HCT116 (cell line): Measurements from ENCODE around the gene LRBA. TPM values are rescaled to one million over a fixed set of nuclear protein-coding genes. Genes with fewer than 3 reads are reported as not detected.

Source experiments
- ATAC-seq: fragments of 200-7000 bp; cut with Tn5 transposase; 2 replicates; pipeline ENCODE4 v1.9.1; 2020; ENCODE audit warnings: mild to moderate bottlenecking, moderate library complexity
- BruUV-seq: library from RNA; stranded (reverse); fragments of 400-500 nt; replicated peaks from 2 replicates; lab custom pipeline; 2021; lab: Mats Ljungman, UMichigan
- CTCF ChIA-PET: fragments of 300-600 bp; sonication (Branson Sonifier 250); formaldehyde crosslinking; loops from one replicate; lab custom pipeline; 2021; ENCODE audit warnings: antibody characterized with exemption; lab: Charles Lee
- POLR2A ChIA-PET: fragments of 300-600, 350-600 bp; sonication (Branson Sonifier 250); formaldehyde crosslinking; loops from one replicate; lab custom pipeline; 2021; ENCODE audit warnings: antibody characterized with exemption; lab: Charles Lee
- RAD21 ChIA-PET, 2 experiments: fragments of 300-600 bp; sonication (Branson Sonifier 250); formaldehyde crosslinking; loops; one replicate each; lab custom pipeline; 2023; ENCODE audit warnings: low total read pairs in 2 of 2; ENCODE audit not compliant: uncharacterized antibody in 2 of 2, unreplicated experiment in 2 of 2, low non-redundant PET in 1 of 2; lab: Charles Lee
- DNase-seq: peaks from one replicate; pipeline ENCODE4 v3.0.0-alpha.2; 2010; ENCODE audit warnings: low read depth, low spot score
- H2AFZ ChIP-seq: fragments of 200-600 bp; shearing (Covaris generic), sonication (generic); 2 replicates; pipeline ENCODE4 v1.6.1; 2017; ENCODE audit warnings: low read depth, mixed run types, mixed read lengths, antibody characterized with exemption, low read length; ENCODE audit not compliant: poor library complexity, severe bottlenecking
- H3K27ac ChIP-seq: 2 replicates; pipeline ENCODE4 v1.5.1; 2012; ENCODE audit warnings: low read depth, low read length
- H3K27me3 ChIP-seq: fragments of 200-600 bp; sonication (generic); 2 replicates; pipeline ENCODE4 v1.6.1; 2016; ENCODE audit warnings: mixed run types, low read length, mixed read lengths; ENCODE audit not compliant: insufficient read depth
- H3K36me3 ChIP-seq, 2 experiments: fragments of 200-500 bp in 1 of 2; fragments of 200-600 bp in 1 of 2; sonication (Bioruptor generic) in 1 of 2; sonication (generic) in 1 of 2; 2 replicates each; pipeline versions ENCODE4 v1.5.1 to v1.6.1; 2014 to 2016; ENCODE audit warnings: low read length in 2 of 2, inconsistent platforms in 1 of 2, mixed read lengths in 1 of 2, mixed run types in 1 of 2; ENCODE audit not compliant: insufficient read depth in 2 of 2, control insufficient read depth in 1 of 2
- H3K4me1 ChIP-seq, 2 experiments: fragments of 200-600 bp in 1 of 2; sonication (generic) in 1 of 2; 2 replicates each; pipeline versions ENCODE4 v1.5.1 to v1.6.1; 2012 to 2017; ENCODE audit warnings: low read length in 2 of 2, inconsistent platforms in 1 of 2, mild to moderate bottlenecking in 1 of 2, mixed read lengths in 1 of 2, mixed run types in 1 of 2, moderate library complexity in 1 of 2; ENCODE audit not compliant: insufficient read depth in 2 of 2, control insufficient read depth in 1 of 2
- H3K4me2 ChIP-seq: fragments of 200-600 bp; sonication (generic); 2 replicates; pipeline ENCODE4 v1.6.1; 2017; ENCODE audit warnings: mixed run types, low read length, mixed read lengths
- H3K4me3 ChIP-seq, 2 experiments: fragments of 200-600 bp in 1 of 2; sonication (generic) in 1 of 2; replicated peaks in 1 of 2; 2 replicates each; pipeline ENCODE4 v1.5.1; 2011 to 2016; ENCODE audit warnings: low read length in 2 of 2, control low read depth in 1 of 2, low read depth in 1 of 2, mild to moderate bottlenecking in 1 of 2, mixed read lengths in 1 of 2, mixed run types in 1 of 2
- H3K79me2 ChIP-seq: fragments of 200-600 bp; sonication (generic); 2 replicates; pipeline ENCODE4 v1.6.1; 2017; ENCODE audit warnings: mild to moderate bottlenecking, mixed run types, low read length, moderate library complexity, mixed read lengths; ENCODE audit not compliant: insufficient read depth
- H3K9ac ChIP-seq: fragments of 200-600 bp; sonication (generic); 2 replicates; pipeline ENCODE4 v1.6.1; 2016; ENCODE audit warnings: low read length, mixed read lengths
- H3K9me2 ChIP-seq: fragments of 200-600 bp; sonication (generic), shearing (Covaris generic); 2 replicates; pipeline ENCODE4 v1.6.1; 2017; ENCODE audit warnings: mixed run types, mild to moderate bottlenecking, moderate library complexity; ENCODE audit not compliant: insufficient read depth
- H3K9me3 ChIP-seq, 2 experiments: fragments of 200-500 bp in 1 of 2; fragments of 200-600 bp in 1 of 2; sonication (Bioruptor generic) in 1 of 2; sonication (generic) in 1 of 2; 2 replicates each; pipeline ENCODE4 v1.6.1; 2014 to 2017; ENCODE audit warnings: low read length in 2 of 2, mixed read lengths in 2 of 2, inconsistent platforms in 1 of 2, low read depth in 1 of 2, mild to moderate bottlenecking in 1 of 2, mixed run types in 1 of 2, moderate library complexity in 1 of 2; ENCODE audit not compliant: control insufficient read depth in 1 of 2, insufficient read depth in 1 of 2
- H4K20me1 ChIP-seq: fragments of 200-600 bp; sonication (generic), shearing (Covaris generic); 2 replicates; pipeline ENCODE4 v1.6.1; 2017; ENCODE audit warnings: mixed run types, mild to moderate bottlenecking, moderate library complexity; ENCODE audit not compliant: insufficient read depth
- CEBPB ChIP-seq: IDR thresholded peaks from 2 replicates; pipeline ENCODE4 v1.6.1; 2012; ENCODE audit warnings: low read depth
- EGR1 ChIP-seq: IDR thresholded peaks from 2 replicates; pipeline ENCODE4 v1.6.1; 2012; ENCODE audit warnings: low read depth
- ELF1 ChIP-seq: IDR thresholded peaks from 2 replicates; pipeline ENCODE4 v1.6.1; 2012; ENCODE audit warnings: low read depth, borderline replicate concordance
- EZH2 ChIP-seq: fragments of 200-600 bp; sonication (generic); IDR thresholded peaks from 2 replicates; pipeline ENCODE4 v1.6.1; 2017; ENCODE audit warnings: antibody characterized with exemption, mixed run types
- EZH2phosphoT487 ChIP-seq: fragments of 200-600 bp; IDR thresholded peaks from 2 replicates; pipeline ENCODE4 v1.6.1; 2018; ENCODE audit warnings: antibody characterized with exemption, borderline replicate concordance
- FOSL1 ChIP-seq: IDR thresholded peaks from 2 replicates; pipeline ENCODE4 v1.6.1; 2012; ENCODE audit warnings: low read depth
- JUND ChIP-seq: IDR thresholded peaks from 2 replicates; pipeline ENCODE4 v1.6.1; 2012
- POLR2A ChIP-seq: IDR thresholded peaks from 2 replicates; pipeline ENCODE4 v1.7.0; 2011; ENCODE audit warnings: borderline replicate concordance; ENCODE audit not compliant: insufficient read depth, insufficient read length; ENCODE audit errors: extremely low read depth
- RAD21 ChIP-seq: IDR thresholded peaks from 2 replicates; pipeline ENCODE4 v1.6.1; 2012; ENCODE audit warnings: low read depth, mild to moderate bottlenecking
- SIN3A ChIP-seq: IDR thresholded peaks from 2 replicates; pipeline ENCODE4 v1.6.1; 2012; ENCODE audit warnings: low read depth
- SP1 ChIP-seq: IDR thresholded peaks from 2 replicates; pipeline ENCODE4 v1.6.1; 2012; ENCODE audit warnings: low read depth
- intact Hi-C: fragments of 100-400 bp; cut with micrococcal nuclease; formaldehyde crosslinking; loops from 2 replicates; pipeline ENCODE4 v1.10.0; 2022
- total RNA-seq: library from RNA; stranded (reverse); gene quantifications from one replicate; pipeline ENCODE4 v1.2.1, GENCODE V29; 2021; ENCODE audit not compliant: unreplicated experiment
- TF ChIP-seq, protein P1 (sequence below): IDR thresholded peaks from 2 replicates; pipeline ENCODE4 v1.6.1; 2012; ENCODE audit warnings: low read depth
- TF ChIP-seq, protein P2 (sequence below): IDR thresholded peaks from 2 replicates; pipeline ENCODE4 v1.6.1; 2012

Gene LRBA
- total RNA-seq, 1 experiment from 2014 or later = 79.8 TPM

DNA sequence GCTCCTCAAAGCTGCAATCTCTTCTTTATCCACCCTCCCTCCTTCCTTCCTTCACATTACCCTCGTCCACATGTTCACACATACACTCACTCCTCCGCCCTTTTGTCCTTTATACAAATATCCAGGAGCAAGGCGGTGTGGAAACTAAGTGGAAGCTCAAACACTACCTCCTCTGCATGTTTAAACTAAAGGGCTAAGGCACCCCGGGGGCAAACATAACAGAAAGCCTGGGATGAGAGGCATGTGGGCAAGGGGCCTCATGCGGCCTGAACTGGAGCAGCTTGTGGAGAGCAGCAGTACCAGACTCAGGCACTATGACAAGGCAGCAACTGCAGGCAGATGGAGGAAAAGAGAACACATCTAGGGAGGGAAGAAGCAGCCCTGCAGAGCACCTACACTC lies 423.7 kb downstream of the LRBA start:
- Histone ChIP-seq H4K20me1 (no peaks in the 10 kb centered on the region; the same call in 1 of the 2 replicates), H3K4me3 (no peak overlapping the region), H3K4me2 (no peak overlapping the region), H3K9ac (no peak overlapping the region), H3K4me1 (no peaks in the 10 kb centered on the region), H3K9me2 (no peaks in the 10 kb centered on the region), H3K9me3 (no peaks in the 10 kb centered on the region), H3K27me3 (no peaks in the 10 kb centered on the region), H3K79me2 (no peaks in the 10 kb centered on the region), H3K36me3 (no peaks in the 10 kb centered on the region; a peak in 1 of 4 replicates), H2AFZ (no peak overlapping the region), H3K27ac (no peak overlapping the region)
- no TSS peak for BruUV-seq
- ATAC-seq = peak; percentile 50; the same call in 1 of the 2 replicates
- POLR2A ChIA-PET = interaction anchor here (0.7 kb wide), 1 partner anchor 9 kb away, joined by 5 read pairs; the partner anchor contains the start of gene MAB21L2
- intact Hi-C loops = no loop called here
- TF ChIP-seq ELF1 (no peak), RAD21 (no peak), EGR1 (no peak), SIN3A (no peak), JUND (no peak), EZH2 (no peak), SP1 (no peak), EZH2phosphoT487 (no peak), FOSL1 (no peak), CEBPB (no peak), POLR2A (no peak)
- TF ChIP-seq, protein P1, sequence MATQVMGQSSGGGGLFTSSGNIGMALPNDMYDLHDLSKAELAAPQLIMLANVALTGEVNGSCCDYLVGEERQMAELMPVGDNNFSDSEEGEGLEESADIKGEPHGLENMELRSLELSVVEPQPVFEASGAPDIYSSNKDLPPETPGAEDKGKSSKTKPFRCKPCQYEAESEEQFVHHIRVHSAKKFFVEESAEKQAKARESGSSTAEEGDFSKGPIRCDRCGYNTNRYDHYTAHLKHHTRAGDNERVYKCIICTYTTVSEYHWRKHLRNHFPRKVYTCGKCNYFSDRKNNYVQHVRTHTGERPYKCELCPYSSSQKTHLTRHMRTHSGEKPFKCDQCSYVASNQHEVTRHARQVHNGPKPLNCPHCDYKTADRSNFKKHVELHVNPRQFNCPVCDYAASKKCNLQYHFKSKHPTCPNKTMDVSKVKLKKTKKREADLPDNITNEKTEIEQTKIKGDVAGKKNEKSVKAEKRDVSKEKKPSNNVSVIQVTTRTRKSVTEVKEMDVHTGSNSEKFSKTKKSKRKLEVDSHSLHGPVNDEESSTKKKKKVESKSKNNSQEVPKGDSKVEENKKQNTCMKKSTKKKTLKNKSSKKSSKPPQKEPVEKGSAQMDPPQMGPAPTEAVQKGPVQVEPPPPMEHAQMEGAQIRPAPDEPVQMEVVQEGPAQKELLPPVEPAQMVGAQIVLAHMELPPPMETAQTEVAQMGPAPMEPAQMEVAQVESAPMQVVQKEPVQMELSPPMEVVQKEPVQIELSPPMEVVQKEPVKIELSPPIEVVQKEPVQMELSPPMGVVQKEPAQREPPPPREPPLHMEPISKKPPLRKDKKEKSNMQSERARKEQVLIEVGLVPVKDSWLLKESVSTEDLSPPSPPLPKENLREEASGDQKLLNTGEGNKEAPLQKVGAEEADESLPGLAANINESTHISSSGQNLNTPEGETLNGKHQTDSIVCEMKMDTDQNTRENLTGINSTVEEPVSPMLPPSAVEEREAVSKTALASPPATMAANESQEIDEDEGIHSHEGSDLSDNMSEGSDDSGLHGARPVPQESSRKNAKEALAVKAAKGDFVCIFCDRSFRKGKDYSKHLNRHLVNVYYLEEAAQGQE = no peak
- TF ChIP-seq, protein P2, sequence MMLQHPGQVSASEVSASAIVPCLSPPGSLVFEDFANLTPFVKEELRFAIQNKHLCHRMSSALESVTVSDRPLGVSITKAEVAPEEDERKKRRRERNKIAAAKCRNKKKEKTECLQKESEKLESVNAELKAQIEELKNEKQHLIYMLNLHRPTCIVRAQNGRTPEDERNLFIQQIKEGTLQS = no peak
- CTCF ChIA-PET = no interaction called here
- RAD21 ChIA-PET = interaction anchor here in 1 of 2 experiments (0.7 kb wide), 1 partner anchor 15 kb away, joined by 6 read pairs; no protein-coding TSS in a partner anchor
- DNase-seq = no peak
